Fibroblast of pulmonary artery (primary cell): ENCODE data around the gene KIAA1549.
A peak's percentile ranks its signal among the peaks of the same experiment; 100 is the strongest.

Experiments used
- DNase-seq: peaks from one replicate; pipeline ENCODE4 v3.0.0-alpha.2; 2010; ENCODE audit warnings: low read depth
- H3K4me3 ChIP-seq: replicated peaks from 2 replicates; pipeline ENCODE4 v1.5.1; 2011; ENCODE audit warnings: low read depth, mild to moderate bottlenecking, control low read depth, low read length, moderate library complexity
- TF ChIP-seq, protein P1 (sequence below): IDR thresholded peaks from 2 replicates; pipeline ENCODE4 v1.5.1; 2011; ENCODE audit warnings: mild to moderate bottlenecking, control low read depth, low read length, inconsistent platforms; ENCODE audit errors: missing control alignments

Gene KIAA1549

GRCh38 chr7:138853448-138853847, 127.7 kb downstream of the KIAA1549 start:
- no peak for DNase-seq
- no peak overlapping the region for H3K4me3 ChIP-seq
- TF ChIP-seq, protein P1, sequence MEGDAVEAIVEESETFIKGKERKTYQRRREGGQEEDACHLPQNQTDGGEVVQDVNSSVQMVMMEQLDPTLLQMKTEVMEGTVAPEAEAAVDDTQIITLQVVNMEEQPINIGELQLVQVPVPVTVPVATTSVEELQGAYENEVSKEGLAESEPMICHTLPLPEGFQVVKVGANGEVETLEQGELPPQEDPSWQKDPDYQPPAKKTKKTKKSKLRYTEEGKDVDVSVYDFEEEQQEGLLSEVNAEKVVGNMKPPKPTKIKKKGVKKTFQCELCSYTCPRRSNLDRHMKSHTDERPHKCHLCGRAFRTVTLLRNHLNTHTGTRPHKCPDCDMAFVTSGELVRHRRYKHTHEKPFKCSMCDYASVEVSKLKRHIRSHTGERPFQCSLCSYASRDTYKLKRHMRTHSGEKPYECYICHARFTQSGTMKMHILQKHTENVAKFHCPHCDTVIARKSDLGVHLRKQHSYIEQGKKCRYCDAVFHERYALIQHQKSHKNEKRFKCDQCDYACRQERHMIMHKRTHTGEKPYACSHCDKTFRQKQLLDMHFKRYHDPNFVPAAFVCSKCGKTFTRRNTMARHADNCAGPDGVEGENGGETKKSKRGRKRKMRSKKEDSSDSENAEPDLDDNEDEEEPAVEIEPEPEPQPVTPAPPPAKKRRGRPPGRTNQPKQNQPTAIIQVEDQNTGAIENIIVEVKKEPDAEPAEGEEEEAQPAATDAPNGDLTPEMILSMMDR: no peak

- no peak overlapping the region for H3K4me3 ChIP-seq
- no peak for DNase-seq
- TF ChIP-seq, protein P1: no peak
These were observed 128.7 kb downstream of the KIAA1549 start for GRCh38 chr7:138852469-138852868.

DNA sequence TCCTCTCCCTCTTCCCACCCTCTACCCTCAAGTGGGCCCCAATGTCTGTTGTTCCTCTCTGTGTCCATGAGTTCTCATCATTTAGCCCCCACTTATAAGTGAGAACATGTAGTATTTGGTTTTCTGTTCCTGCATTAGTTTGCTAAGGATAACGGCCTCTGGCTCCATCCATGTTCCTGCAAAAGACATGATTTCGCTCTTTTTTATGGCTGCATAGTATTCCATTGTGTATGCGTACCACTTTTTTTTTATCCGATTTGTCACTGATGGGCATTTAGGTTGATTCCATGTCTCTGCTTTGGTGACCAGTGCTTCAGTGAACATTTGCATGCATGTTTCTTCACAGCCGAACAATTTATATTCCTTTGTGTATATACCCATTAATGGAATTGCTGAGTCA, 131.5 kb downstream of the KIAA1549 start:
- no peak for DNase-seq
- H3K4me3 ChIP-seq: no peak overlapping the region
- TF ChIP-seq, protein P1: no peak

DNA sequence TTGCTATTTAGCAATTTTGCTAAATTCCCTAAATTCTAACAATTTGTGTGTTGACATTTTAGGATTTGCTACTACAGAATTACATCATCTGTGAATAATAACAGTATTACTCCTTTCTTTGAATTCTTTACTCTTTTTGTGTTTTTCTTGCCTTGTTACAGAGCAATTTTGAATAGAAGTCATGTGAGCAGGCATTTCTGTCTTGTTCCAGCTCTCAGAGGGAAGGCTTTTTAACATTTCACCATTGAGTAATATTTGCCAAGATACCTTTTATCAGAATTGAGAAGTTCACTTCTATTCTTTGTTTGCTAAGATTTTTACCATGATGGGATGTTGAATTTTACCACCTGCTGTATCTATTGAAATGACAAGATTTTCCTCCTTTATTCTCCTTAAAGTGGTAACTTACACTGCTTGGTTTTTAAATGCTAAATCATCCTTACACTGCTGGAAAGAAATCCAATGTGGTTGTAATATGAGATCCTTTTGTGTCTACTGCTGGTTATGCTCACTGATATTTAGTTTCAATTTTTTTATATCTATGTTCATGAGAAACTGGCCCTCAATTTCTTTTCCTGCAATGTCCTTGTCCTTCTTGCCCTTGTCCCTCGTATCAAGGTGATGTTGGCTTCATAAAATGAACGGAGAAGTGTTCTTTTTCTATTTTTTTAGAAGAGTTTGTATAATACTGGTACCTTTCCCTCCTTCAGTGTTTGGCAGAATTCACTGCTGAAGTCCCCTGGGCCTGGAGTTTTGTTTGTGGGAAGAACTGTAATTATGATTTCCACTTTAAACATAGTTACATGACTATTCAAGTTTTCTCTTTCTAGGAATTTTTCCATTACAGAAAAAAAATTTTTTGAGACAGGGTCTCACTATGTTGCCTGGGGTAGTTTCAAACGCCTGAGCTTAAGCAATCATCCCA, 132.9 kb downstream of the KIAA1549 start:
- TF ChIP-seq, protein P1: no peak
- no peak overlapping the region for H3K4me3 ChIP-seq
- peak; percentile 16 for DNase-seq

GRCh38 chr7:138845711-138846110, 135.5 kb downstream of the KIAA1549 start:
- no peak for DNase-seq
- TF ChIP-seq, protein P1: no peak

DNA sequence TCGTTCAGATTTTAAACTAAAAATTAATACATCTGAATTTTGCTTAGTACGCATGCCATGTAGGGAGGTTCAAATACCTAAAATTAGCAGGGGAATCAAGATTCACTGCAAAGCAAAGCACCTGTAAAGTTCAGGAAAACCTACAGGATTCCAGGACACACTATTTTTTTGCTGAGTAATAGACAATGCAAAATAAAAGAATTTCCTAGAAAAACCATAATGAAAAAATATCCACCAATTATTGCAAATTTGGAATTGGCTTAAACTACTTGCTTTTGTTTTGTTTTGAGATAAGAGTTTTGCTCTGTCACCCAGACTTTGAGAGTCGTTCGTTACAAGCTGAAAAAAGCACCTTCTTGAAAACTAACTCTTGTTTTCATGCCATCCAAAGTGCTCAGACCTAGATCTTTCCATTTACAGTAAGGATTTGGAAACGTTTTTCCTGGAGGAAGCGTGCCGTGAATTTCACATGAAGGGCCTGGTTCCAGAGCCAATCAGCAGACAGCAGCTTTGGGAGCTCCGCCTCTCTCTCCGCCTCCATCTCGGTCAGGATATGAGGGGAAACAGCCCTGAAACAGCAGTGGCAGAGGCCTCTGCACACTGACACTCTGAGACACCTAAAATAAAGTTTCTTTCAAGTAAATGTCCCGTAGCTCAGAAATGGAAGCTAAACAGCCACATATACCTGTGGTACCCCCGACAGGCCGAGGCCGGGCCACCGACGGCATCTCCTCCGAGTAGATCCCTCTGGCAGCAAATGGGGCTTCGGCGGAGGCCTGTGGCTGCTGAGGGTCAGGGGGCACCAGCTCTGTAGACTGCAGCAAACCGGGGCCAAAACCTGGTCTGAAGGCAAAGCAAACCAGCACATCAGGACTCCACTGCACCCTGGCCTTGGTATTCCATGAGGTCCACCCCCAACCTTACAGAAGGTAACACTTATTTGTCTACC, 137.3 kb downstream of the KIAA1549 start:
- TF ChIP-seq, protein P1: no peak
- H3K4me3 ChIP-seq: no peak overlapping the region
- DNase-seq: no peak

More at GRCh38 chr7:138845711-138846110, 135.5 kb downstream of the KIAA1549 start:
- H3K4me3 ChIP-seq: no peak overlapping the region
